Glomerular visceral epithelial cell (primary cell): ENCODE data around the gene SLC4A2.
A peak's percentile ranks its signal among the peaks of the same experiment; 100 is the strongest.

ENCODE experiments used
- DNase-seq: peaks from one replicate; pipeline ENCODE4 v3.0.0-alpha.2; 2016; ENCODE audit errors: extremely low spot score

Gene SLC4A2

DNA sequence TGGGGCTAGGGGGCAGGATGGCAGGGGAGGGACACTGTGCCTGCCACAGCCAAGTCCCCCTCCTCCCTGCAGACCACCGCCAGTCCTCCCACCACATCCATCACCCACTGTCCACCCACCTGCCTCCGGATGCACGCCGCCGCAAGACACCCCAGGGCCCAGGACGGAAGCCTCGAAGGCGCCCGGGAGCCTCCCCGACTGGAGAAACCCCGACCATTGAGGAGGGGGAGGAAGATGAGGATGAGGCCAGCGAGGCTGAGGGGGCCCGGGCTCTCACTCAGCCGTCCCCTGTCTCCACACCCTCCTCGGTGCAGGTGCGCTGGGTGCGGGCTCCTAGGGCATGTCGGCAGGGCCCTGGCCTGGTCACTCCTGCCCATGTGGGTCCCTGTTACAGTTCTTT is 5.1 kb downstream of the SLC4A2 start:
- no peak for DNase-seq

DNA sequence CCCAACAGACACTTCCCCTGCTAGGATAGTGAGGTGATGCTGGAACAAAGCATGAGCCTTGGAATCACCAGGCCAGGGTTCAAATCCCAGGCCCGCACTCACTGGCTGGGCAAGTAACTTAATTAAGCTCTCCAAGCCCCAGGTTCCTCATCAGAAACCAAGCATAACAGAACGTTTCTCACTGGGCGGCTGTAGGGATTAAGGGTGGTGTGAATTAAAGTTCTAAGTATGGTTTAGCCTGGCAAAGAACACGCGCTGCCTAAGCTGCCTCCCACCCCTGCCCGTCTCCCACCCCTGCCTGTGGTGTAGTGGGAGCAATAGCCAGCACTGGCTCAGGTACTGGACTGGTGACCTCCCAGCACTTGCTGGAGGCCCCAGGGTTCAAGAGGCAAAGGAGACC is 5.6 kb downstream of the SLC4A2 start:
- no peak for DNase-seq

DNA sequence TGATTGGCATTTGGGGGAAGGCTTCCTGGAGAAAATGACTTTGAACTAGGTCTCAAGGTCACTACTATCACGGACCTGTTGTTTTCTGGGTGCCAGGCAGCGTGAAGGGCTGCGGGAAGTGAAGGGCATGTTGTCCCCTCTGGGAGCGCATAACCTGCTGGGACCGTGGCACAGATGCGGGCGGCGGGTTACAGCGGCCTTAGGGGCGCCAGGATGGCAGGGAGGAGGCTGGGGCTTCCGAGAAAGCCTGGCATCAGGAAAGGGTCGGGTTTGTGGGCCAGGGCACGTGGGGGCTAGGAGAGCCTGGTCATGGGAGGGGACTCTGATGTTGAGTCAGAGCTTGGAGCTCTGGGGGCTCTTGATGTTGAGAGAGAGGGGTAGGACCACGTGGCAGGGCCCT is 6.1 kb downstream of the SLC4A2 start:
- no peak for DNase-seq

DNA sequence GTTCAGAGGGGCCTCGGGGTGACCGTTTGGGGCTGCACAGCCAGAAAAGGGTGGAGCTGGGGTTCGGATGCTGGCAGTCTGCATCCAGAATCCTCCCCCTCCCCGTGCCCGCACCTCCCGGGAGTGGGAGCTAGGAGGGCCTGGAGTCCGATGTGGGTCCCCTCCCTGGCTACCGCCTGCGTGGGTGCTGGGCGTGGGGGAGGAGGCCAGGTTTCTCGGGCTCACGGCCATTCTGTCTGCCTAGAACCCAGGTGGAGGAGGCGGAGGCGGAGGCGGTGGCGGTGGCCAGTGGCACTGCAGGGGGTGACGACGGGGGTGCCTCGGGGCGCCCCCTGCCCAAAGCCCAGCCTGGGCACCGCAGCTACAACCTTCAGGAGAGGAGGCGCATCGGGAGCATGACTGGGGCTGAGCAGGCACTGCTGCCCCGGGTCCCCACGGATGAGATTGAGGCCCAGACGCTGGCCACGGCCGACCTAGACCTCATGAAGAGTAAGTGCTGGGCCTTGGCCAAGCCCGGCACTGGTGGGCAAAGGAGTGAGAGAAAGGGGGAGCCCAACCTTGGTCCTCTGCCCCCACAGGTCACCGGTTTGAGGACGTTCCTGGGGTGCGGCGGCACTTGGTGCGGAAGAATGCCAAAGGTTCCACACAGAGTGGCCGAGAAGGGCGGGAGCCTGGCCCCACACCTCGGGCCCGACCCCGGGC is 7.0 kb downstream of the SLC4A2 start:
- no peak for DNase-seq

DNA sequence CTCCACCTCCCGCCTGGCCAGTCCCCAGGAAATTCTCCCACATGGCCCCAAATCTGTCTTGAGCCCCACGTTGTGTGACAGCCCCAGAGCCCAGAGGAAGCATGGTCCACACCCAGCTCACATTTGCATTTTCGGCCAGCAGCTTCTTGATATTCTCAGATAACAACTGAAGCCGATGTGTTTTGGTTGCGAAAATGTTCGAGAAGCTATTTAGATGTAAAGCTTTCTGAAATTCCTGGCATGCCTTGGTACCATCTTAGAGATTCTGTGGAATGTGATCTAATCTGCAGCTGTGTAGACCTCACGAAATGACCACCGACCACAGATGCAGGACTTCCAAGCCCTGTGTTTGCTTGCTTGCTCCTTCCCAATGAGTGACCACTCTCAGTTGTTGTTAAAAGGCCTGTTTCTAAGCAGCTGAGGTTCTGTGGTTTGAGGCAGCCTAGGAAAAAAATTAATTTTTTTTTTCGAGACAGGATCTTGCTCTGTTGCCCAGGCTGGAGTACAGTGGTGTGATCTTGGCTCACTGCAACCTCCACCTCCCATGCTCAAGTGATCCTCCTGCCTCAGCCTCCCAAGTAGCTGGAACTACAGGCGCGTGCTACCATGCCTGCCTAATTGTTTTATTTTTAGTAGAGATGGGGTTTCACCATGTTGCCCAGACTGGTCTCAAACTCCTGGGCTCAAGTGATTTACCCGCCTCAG is 8.8 kb downstream of the SLC4A2 start:
- peak; percentile 35 for DNase-seq

DNA sequence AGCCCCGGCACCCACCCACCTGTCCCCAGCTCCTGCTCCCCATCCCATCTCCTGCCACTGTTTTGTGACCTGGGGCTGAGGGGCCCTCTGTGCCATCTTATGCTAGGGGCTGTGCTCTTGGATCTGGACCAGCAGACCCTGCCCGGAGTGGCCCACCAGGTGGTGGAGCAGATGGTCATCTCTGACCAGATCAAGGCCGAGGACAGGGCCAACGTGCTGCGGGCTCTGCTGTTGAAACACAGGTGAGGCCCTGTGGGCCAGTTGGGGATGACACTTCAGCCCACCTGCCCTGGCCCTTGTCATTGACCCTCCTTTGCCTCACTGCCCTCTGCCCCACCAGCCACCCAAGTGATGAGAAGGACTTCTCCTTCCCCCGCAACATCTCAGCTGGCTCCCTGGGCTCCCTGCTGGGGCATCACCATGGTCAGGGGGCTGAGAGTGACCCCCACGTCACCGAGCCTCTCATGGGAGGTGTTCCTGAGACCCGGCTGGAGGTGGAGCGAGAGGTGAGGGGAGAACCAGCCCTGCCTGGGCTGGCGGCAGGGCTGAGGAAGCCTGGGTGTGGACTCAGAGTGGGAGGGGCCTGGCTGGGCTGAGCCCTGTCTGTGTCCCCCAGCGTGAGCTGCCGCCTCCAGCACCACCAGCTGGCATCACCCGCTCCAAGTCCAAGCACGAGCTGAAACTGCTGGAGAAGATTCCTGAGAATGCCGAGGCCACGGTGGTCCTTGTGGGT is 10.6 kb downstream of the SLC4A2 start:
- no peak for DNase-seq

DNA sequence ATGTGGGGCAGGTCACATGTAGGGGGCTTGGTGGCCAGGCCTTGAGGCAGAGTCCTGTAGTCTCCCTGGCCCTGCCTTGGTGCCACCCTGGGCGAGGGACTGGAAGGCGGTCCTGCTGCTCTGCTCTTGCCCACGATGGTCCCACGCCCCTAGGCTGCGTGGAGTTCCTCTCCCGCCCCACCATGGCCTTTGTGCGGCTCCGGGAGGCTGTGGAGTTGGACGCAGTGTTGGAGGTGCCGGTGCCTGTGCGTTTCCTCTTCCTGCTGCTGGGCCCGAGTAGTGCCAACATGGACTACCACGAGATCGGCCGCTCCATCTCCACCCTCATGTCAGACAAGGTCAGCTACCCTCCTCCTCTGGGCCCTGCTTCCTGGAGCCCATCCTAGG is 11.2 kb downstream of the SLC4A2 start:
- no peak for DNase-seq

DNA sequence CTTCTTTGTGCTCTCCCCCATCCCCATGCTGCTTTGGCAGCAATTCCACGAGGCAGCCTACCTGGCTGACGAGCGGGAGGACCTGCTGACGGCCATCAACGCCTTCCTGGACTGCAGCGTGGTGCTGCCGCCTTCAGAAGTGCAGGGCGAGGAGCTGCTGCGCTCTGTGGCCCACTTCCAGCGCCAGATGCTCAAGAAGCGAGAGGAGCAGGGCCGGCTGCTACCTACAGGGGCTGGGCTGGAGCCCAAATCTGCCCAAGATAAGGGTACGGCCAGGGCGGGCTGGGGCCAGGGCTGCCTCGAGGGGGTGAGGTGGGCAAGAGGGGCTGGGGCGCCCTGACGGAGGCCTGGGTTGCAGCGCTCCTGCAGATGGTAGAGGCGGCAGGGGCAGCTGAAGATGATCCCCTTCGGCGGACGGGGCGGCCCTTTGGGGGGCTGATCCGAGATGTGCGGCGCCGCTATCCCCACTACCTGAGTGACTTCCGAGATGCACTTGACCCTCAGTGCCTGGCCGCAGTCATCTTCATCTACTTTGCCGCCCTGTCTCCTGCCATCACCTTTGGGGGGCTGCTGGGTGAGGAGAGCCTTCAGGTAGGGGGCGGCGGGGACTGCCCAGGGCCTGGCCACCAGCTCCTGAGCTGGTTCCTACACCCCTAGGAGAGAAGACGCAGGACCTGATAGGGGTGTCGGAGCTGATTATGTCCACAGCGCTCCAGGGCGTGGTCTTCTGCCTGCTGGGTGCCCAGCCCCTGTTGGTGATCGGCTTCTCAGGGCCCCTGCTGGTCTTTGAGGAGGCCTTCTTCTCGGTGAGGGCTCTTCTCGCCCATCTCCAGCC is 11.9 kb downstream of the SLC4A2 start:
- no peak for DNase-seq

DNA sequence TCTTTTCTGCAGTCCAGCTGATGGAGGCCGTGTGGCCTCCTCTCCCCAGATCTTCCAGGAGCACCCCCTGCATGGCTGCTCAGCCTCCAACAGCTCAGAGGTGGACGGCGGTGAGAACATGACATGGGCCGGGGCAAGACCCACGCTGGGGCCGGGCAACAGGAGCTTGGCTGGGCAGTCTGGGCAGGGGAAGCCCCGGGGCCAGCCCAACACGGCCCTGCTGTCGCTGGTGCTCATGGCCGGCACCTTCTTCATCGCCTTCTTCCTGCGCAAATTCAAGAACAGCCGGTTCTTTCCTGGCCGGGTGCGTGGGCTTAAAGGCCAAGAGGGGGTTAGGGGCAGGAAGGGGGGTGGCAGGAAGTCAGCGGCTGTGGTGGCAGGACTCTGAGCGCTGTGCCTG is 14.6 kb downstream of the SLC4A2 start:
- DNase-seq = no peak

DNA sequence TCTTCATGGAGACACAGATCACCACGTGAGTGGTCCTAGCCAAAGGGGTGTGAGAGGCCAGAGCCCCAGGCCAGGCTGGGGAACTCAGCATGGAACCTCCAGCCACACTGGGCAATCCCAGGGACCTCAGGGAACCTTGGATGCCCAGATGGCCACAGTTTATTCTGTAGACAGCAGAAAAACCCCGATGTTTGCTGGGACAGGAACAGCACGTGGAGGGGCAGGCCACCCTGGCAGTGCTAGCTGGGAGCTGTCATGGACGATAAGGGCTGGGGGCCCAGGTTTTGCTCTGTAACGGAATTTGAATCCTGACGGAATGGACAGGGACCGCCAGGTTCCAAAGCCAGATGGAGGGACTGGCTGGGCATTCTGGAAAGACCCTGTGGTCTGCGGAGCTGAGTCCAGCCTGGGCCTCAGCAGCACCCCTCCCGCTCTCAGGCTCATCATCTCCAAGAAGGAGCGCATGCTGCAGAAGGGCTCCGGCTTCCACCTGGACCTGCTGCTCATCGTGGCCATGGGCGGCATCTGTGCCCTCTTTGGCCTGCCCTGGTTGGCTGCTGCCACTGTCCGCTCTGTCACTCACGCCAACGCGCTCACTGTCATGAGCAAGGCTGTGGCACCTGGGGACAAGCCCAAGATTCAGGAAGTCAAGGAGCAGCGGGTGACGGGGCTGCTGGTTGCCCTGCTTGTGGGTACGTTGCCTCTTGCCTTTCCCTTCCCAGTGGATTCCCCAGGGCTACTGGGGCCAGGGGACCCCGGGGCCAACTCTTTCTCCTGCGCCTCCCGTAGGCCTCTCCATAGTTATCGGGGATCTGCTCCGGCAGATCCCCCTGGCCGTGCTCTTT is 15.7 kb downstream of the SLC4A2 start:
- no peak for DNase-seq

DNA sequence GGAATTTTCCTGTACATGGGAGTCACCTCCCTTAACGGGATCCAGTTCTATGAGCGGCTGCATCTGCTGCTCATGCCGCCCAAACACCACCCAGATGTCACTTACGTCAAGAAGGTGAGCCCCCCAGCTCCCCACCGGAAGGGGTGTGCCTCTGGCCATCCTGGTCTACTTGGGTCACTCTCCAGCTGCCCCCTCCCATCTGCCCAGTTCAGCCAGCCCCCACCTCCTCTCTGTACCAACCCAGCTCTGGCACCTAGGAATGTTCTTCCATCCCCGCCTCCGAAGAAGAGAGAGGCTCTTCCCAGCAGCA is 16.2 kb downstream of the SLC4A2 start:
- no peak for DNase-seq

DNA sequence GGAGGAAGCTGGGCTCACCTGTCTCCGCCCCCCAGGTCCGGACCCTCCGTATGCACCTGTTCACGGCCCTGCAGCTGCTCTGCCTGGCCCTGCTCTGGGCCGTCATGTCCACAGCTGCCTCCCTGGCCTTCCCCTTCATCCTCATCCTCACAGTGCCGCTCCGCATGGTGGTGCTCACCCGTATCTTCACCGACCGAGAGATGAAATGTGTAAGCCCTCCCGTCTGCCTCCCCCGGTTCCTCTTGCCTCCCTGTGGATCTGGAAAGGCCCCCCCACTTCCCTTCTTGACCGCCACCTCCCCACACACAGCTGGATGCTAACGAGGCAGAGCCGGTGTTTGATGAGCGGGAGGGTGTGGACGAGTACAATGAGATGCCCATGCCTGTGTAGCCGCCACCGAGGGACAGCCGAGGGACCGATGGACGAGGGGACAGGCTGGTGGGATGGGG is 16.6 kb downstream of the SLC4A2 start:
- no peak for DNase-seq

DNA sequence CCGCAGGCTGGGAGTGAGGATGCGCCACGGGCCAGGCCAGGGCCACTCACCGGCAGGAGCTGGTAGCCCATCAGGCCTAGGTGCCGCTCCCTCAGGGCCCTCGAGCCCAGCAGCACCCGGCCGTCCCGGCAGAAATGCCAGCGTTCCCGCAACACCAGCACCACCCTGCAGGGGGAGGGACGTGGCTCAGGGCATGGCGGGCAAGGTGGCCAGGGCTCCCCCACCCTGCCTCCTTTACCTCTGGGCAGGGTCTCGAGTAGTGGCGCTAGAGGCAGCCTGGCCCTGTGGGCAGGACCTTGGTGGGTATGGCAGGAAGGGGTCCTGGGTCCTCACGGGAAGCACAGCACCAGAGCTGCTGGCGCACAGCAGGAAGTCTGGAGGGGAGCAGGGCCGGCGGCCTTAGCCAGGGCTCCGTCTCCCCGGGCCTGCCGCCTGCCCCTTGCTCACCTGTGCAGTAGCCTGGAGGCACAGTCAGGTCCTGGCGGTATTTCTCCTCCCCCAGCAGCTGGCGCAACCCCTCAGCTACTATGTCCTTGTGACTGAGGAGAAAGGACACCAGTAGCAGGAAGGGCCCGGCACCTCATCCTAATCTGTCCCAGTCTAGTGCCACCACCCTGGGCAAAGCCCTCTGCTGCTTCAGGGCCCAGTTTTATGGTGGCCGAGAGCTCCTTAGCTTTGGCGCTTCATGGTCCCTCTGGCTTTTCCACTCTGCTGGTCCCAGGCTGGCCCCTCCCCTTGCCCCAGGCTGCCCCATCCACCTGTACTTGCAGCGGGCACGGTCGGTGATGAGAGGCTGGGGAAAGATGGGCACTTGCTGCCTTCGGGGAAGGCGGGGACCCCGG is 17.7 kb downstream of the SLC4A2 start:
- DNase-seq = peak; percentile 34

DNA sequence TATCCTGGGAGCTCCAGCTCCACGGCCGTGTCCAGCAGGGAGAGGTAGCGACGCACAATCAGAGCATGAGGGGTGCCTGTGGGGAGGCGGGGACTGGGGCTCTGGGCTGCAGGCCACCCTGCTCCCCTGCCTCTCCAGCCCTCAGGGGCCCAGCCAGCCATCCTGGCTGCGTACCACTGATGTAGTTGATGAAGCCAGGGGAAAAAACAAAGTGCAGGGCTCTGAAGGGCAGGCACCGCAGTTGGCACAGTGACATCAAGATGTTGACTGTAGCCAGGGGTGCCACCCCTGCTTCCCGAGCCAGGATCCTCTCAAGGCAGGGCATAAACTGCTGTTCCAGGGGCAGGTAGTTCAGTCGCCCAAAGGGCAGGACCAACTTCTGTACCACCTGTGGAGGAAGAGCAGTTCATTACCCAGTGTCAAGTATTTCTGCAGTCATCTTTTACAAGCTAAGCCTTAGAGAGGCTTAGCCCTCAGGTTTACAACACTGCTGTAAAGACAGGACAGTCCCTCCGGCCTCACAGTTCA is 18.4 kb downstream of the SLC4A2 start:
- no peak for DNase-seq

DNA sequence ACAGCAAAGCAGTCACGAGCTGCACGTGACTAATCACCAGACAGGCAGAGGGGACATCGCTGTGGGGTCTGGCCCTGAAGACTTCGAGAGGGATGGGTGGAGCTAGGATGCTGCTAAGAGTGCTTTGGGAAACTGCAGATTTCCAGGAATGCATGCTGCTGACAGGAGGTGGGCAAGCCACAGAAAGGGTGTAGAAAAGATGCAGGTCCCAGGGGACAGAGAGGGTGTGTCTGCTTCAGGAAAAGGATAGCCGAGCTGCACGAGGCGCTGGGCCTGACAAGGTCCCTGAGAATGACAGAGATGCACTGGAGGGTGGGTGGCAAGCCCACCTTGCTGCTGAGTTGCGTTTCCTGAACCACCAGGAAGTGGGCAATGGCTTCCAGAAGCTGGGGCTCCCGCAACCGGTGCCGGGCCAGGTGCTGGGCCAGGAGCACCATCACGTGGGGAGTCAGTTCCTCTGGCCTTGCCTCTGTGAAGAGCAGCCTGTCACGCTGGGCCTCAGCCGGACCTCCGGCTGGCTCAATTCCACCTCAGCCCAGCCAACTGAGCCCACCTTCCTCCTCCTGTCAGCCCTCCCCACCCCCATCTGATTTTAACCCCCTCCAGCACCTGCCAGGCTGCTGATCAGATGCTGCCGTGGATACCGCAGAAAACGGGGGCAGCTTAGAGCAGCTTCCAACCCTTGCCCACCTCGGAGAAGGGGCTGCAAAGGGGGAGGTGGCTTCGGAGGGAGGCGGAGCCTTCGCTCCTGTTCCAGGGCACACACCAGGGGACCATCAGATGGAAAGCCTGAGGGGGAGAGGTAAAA is 19.0 kb downstream of the SLC4A2 start:
- no peak for DNase-seq

DNA sequence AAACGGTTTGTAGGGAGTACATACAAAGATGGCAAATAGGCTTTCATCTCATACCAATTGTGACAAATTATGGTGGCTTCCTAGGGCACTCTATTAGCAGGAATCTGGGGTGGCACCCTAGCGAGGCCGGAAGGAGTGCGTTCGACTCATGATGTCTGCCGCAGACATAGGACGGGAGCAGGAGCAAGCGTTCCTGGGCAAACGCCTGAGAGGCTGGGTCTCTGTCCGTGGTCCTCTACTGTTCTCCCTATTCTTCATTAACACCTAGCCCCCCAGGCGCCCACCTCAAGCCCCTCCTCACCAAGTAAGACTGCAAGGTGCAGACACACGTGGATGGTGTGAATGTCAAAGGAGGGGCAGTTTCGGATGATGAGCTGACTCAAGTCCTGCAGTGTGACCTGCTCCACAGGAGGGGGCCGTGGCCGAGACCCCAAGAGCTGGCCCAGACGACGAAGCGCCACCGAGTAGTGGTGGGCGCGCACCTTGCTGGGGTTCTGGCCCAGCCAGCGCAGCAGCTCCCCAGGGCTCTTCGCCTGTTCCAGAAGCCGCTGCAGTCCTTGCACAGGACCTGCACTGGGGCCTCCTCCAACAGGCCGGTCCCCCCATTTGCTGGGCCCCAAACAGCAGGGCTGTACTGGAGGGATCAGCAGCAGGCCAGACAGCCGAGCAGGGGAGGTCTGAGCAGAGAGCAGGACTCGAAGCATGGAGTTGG is 20.0 kb downstream of the SLC4A2 start:
- no peak for DNase-seq

DNA sequence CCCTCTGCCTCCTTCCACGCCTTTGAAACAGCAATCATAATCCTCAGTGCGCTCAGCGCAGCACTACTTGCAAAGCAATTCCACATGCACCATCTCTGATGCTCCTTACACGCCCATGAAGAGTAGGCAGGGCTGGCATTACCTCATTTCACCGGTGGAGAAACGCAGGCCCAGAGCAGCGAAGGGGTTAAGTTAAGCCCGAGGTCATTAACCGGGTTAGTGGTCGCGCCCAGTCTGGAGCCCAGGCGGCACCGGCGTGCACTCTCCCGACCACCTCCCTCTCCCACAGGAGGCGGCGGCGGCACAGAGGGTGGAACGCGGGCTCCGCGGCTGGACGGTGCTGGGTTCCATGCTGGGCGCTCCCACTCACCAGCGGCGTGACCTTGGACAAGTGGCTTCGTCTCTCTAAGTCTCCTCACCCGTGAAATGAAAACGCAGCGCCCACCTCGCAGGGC is 20.7 kb downstream of the SLC4A2 start:
- DNase-seq = peak; percentile 34

DNA sequence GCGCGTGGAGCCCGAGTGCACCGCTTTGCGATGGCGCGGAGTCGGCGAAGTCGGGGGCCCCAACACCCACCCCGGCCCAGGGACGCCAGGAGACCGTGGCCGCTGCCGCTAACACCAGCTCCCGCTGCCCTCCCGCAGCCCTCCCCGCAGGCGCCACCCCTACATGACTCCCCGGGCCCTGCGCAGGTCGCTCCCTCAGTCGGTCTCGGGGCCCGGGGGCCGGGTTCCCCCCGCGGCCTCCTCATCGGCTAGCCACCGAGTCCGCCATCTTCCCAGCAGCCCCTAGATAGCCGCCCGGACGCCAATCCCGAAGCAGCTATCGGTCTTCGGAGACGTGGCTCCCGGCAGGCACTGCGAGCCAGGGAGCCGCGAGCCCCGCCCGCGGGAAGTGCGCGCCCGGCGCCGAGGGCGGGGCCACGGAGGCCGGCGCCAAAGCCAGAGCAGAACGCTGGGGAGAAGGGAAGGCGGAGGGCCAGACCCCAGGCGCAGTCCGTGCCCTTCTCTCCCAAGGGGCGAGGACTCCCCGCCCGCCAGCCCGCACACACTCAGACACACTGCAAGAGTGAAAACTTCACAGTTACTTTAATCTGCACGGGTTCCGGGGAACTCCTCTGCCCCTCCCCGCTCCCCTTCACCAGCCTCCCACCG is 21.3 kb downstream of the SLC4A2 start, which contains the start of gene FASTK:
FASTK (minus strand) TSS at position 288 of the 648 bp plus-strand sequence; CDS start at position 245, 43 bp downstream.
- peak; percentile 91 for DNase-seq
